AG09319 (cell line): ENCODE results near the gene RAG2.

Experiments
- DNase-seq: peaks from one replicate; pipeline ENCODE4 v3.0.0-alpha.2; 2010; ENCODE audit warnings: low read depth; ENCODE audit errors: extremely low read depth
- TF ChIP-seq, protein P1 (sequence below): IDR thresholded peaks from 2 replicates; pipeline ENCODE4 v1.5.1; 2011; ENCODE audit warnings: low read depth, mild to moderate bottlenecking, inconsistent platforms, low read length, moderate library complexity

The RAG2 gene

DNA sequence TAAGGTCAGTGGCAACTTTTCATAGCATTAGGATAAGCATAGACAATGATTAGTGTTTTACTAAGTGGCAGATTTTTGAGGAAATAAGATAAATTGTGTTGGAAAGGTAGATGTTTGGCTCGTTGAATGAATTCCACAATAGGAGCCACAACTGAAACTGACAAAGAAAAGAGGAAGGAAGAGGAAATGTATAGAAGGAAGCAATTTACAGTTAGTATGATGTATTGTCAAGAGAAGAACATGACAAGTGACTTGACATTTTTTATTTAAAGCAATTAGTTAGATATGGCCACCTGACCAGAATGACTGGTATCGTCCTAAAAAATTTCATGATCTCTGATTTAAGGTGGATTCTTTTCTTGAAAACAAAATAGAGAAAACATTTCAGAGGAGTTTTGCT is 3.1 kb upstream of the RAG2 start:
- DNase-seq: no peak

GRCh38 chr11:36600180-36600579 is 2.1 kb upstream of the RAG2 start:
- TF ChIP-seq, protein P1, sequence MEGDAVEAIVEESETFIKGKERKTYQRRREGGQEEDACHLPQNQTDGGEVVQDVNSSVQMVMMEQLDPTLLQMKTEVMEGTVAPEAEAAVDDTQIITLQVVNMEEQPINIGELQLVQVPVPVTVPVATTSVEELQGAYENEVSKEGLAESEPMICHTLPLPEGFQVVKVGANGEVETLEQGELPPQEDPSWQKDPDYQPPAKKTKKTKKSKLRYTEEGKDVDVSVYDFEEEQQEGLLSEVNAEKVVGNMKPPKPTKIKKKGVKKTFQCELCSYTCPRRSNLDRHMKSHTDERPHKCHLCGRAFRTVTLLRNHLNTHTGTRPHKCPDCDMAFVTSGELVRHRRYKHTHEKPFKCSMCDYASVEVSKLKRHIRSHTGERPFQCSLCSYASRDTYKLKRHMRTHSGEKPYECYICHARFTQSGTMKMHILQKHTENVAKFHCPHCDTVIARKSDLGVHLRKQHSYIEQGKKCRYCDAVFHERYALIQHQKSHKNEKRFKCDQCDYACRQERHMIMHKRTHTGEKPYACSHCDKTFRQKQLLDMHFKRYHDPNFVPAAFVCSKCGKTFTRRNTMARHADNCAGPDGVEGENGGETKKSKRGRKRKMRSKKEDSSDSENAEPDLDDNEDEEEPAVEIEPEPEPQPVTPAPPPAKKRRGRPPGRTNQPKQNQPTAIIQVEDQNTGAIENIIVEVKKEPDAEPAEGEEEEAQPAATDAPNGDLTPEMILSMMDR: no peak
- DNase-seq: no peak

More for the DNA sequence above, 3.1 kb upstream of the RAG2 start:
- TF ChIP-seq, protein P1: no peak

DNA sequence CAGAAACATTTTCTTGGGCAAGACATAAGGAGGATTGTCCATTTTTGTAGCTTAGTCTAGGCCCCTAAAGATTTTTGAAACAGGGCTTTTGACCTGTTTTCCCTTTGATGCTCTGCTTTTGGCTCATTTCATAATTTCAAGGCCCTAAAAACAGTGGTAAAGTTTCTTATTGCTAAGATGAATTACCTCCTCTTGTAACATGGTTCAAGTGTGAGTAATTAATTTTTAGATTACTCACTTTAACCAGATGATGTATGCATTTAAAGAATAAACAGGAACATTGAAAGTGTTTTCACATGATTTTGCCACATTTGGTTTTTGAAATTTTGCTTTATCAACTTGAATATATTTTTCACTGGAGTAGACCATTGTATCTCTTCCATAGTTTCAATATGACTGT is 1.2 kb downstream of the RAG2 start:
- DNase-seq: no peak
- TF ChIP-seq, protein P1: no peak

DNA sequence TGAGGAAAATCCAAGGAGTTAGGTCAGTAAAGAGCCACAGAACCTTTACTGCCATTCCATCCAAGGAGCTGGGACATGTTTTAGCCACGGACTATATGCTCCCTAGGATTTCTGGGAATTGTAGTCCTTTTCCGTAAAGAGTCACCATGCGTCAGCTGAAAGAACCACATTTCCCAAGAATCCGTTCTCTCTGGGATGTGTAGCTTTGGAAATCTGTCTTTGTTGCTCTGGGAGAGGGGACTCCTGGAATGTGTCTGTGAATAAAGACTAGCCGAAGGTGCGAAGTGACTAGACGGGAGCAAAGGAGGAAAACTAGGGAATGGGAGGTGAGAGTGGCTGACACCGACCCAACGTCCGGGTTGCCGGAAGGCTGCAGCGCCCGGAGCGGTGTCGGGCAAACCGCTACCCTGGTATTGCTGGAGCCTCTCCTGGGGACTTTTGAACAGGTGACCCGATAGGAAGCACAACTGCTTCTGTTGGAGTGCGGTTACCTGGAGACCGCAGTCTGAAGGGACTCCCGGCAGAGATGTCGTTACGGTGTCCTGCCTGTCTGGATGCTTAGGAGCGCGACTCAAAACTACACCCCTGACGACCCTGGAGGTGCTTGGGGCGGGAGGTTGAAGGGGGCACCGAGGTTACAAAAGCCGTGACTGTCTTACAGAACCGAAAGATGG is 3.6 kb downstream of the RAG2 start, which contains the start of gene IFTAP:
IFTAP (plus strand) TSS at position 187 of the 674 bp plus-strand sequence. CDS start 15,602 bp downstream, outside the sequence.
- DNase-seq: peak; percentile 66
- TF ChIP-seq, protein P1: no peak

DNA sequence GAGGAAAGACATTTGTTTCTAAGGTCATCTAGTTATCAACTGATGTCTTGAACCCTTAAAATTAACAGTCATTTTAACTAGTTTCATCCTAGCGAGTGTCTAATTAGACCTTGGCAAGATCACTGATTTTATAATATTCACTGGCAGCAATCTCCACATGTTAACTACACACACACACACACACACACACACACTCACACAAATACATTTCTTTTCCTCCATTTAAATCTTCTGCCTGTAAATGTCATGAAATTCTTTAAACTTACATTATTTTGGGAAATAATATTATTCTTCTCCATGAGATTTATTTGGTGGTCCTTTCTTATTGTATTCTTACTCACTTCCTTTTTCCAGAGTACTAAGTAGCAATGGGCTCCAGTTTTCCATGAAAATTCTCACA is 6.6 kb downstream of the RAG2 start:
- no peak for DNase-seq
- TF ChIP-seq, protein P1: no peak

DNA sequence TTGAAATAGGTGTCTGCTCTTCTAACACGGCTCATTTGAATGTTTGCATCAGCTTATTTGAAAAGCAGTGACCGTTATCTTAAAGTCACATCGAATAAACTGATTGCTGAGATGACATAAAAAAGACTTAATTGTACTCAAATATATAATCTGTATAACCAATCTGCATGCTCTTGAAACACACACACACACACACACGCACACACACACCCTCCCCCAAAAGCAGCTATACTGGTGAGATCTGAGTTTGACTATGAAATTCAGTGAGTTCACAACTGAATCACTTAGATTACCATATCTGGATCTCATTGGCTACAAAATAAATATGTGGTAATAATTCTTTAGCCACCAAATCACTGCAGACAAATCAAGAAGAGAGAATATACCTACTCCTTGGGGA is 7.5 kb downstream of the RAG2 start:
- DNase-seq: no peak
- TF ChIP-seq, protein P1: no peak

- TF ChIP-seq, protein P1: no peak
- no peak for DNase-seq
Measured at GRCh38 chr11:36588099-36588498, 9.9 kb downstream of the RAG2 start.
